Uterus (tissue), 4 donors: ENCODE measurements around the gene RHEBL1. TPM values are rescaled to one million over a fixed set of nuclear protein-coding genes. Genes with fewer than 3 reads are reported as not detected.

Experiments used
- DNase-seq, 2 donors: peaks; one replicate each; pipeline ENCODE4 v3.0.0-alpha.2; 2019 to 2020
- H3K27ac ChIP-seq, 2 donors: fragments of 200-600 bp; sonication (generic); 1 replicate in 1 of 2; 2 replicates in 1 of 2; pipeline ENCODE4 v1.5.1; 2016 to 2018
- H3K27me3 ChIP-seq, 2 donors: fragments of 200-600 bp; sonication (generic); one replicate each; pipeline ENCODE4 v1.5.1; 2018 to 2019; ENCODE audit warnings: control low read depth in 1 of 2
- H3K36me3 ChIP-seq, 2 donors: fragments of 200-600 bp; sonication (generic); one replicate each; pipeline ENCODE4 v1.5.1; 2019; ENCODE audit warnings: control low read depth in 1 of 2
- H3K4me1 ChIP-seq, 2 donors: fragments of 200-600 bp; sonication (generic); one replicate each; pipeline ENCODE4 v1.5.1; 2018 to 2019; ENCODE audit warnings: control low read depth in 1 of 2
- H3K4me3 ChIP-seq, 2 donors: fragments of 200-600 bp; sonication (generic); 1 replicate in 1 of 2; 2 replicates in 1 of 2; pipeline ENCODE4 v1.5.1; 2018 to 2019; ENCODE audit warnings: mild to moderate bottlenecking in 1 of 2
- H3K9me3 ChIP-seq, 2 donors: fragments of 200-600 bp; sonication (generic); one replicate each; pipeline ENCODE4 v1.5.1; 2019; ENCODE audit warnings: control low read depth in 1 of 2
- CTCF ChIP-seq, 4 experiments: fragments of 200-600 bp in 2 of 4; fragments of 450-650 bp in 2 of 4; sonication (generic) in 2 of 4; IDR thresholded peaks; one replicate each; pipeline ENCODE4 v1.5.1; 2016 to 2019; ENCODE audit warnings: antibody characterized with exemption in 4 of 4, mild to moderate bottlenecking in 2 of 4, moderate library complexity in 1 of 4
- POLR2A ChIP-seq, 2 donors: fragments of 450-650 bp; IDR thresholded peaks; one replicate each; pipeline ENCODE4 v1.6.1; 2016; ENCODE audit warnings: antibody characterized with exemption in 2 of 2, mild to moderate bottlenecking in 1 of 2, moderate library complexity in 1 of 2
- intact Hi-C: fragments of 100-400 bp; cut with DNase I; formaldehyde crosslinking; loops from one replicate; pipeline ENCODE4 v1.15.1; 2023; ENCODE audit warnings: low total_unique reads
- total RNA-seq, 4 donors: library from RNA; depleted of rRNA in 3 of 4; stranded (reverse); fragments of >200 nt in 3 of 4; gene quantifications; one replicate each; pipeline versions ENCODE4 v1.1.0 to v1.2.4, GENCODE V29; 2014 to 2023
- donor health status: DM: yes; HTN: yes; CAD: no.

The RHEBL1 gene
- total RNA-seq, 4 donors from 2014 or later = 0.37 TPM; not detected in 3

DNA sequence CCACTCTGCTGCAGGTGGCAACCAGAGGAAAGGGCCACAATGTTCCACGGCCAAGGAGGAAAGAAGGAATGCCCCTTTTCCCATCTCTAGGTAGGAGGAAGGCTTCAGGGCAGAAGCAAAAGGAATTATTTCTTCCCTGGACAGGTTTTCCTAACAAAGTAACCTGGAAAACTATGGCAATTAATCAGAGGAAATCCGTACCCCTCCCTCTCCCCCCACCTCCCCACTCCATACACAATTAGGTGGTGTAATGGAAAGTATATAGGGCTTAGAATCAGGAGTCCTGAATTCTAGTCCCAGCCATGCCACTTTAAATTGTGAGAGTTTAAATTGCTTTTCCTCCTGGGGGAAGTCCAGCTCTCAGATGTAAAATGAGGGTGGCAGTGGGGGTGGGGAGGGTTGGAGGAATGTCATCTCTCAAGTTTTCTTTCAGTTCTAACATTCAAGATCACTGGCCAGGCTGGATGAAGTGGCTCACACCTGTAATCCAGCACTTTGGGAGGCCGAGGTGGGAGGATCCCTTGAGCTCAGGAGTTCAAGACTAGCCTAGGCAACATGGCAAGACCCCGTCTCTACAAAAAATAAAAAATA, 23.1 kb upstream of the RHEBL1 start:
- no peak for TF ChIP-seq CTCF (IDR thresholded peaks at IDR 0.05)
- Histone ChIP-seq H3K9me3 (no peaks in the 10 kb centered on the region), H3K4me3 (no peak overlapping the region), H3K36me3 (no peaks in the 10 kb centered on the region), H3K27ac (peak overlapping the region in 1 of 2 donors; percentile 63), H3K4me1 (peaks cover 5 to 26% of the 10 kb centered on the region in 2 donors), H3K27me3 (peaks cover 0 to 6% of the 10 kb centered on the region in 2 donors)
- DNase-seq = no peak
- intact Hi-C loops = no loop called here

GRCh38 chr12:49092086-49092815, 22.5 kb upstream of the RHEBL1 start:
- Histone ChIP-seq H3K36me3 (no peaks in the 10 kb centered on the region), H3K4me1 (peaks cover 5 to 26% of the 10 kb centered on the region in 2 donors), H3K4me3 (peak overlapping the region; percentile 8 to 33), H3K27me3 (peaks cover 0 to 6% of the 10 kb centered on the region in 2 donors), H3K9me3 (no peaks in the 10 kb centered on the region), H3K27ac (peak overlapping the region in 1 of 2 donors; percentile 63)
- intact Hi-C loops = no loop called here
- DNase-seq = peak; percentile 59 to 66
- peak; percentile 48 to 54 (median 50) for TF ChIP-seq CTCF (IDR thresholded peaks at IDR 0.05)
- TF ChIP-seq POLR2A (IDR thresholded peaks at IDR 0.05) = no peak

- Histone ChIP-seq H3K36me3 (no peaks in the 10 kb centered on the region), H3K9me3 (no peaks in the 10 kb centered on the region), H3K27me3 (peaks cover 0 to 6% of the 10 kb centered on the region in 2 donors), H3K27ac (peak overlapping the region in 1 of 2 donors; percentile 63), H3K4me1 (peaks cover 5 to 26% of the 10 kb centered on the region in 2 donors), H3K4me3 (peak overlapping the region; percentile 8 to 33)
- intact Hi-C loops = no loop called here
- no peak for TF ChIP-seq CTCF (IDR thresholded peaks at IDR 0.05)
- no peak for TF ChIP-seq POLR2A (IDR thresholded peaks at IDR 0.05)
- no peak for DNase-seq
Observed at GRCh38 chr12:49091836-49092085, 22.0 kb upstream of the RHEBL1 start.

- no peak for DNase-seq
Observed at GRCh38 chr12:49091056-49091835, 21.5 kb upstream of the RHEBL1 start.

More at GRCh38 chr12:49091056-49091835, 21.5 kb upstream of the RHEBL1 start:
- intact Hi-C loops = no loop called here
- Histone ChIP-seq H3K27me3 (peaks cover 0 to 6% of the 10 kb centered on the region in 2 donors), H3K4me3 (peak overlapping the region in 1 of 2 donors; percentile 33), H3K4me1 (peaks cover 5 to 26% of the 10 kb centered on the region in 2 donors), H3K27ac (peak overlapping the region in 1 of 2 donors; percentile 63), H3K36me3 (no peaks in the 10 kb centered on the region), H3K9me3 (no peaks in the 10 kb centered on the region)
- TF ChIP-seq CTCF (IDR thresholded peaks at IDR 0.05) (no peak), POLR2A (IDR thresholded peaks at IDR 0.05) (no peak)
